Measurements from ENCODE around the gene MSL2. TPM values are rescaled to one million over a fixed set of nuclear protein-coding genes. Genes with fewer than 3 reads are reported as not detected.
A peak's percentile ranks its signal among the peaks of the same experiment; 100 is the strongest.
"Not testable (repeated sequence)": the region's sequence is repeated elsewhere in the genome, so short reads cannot be mapped to it uniquely, and the experiment has no call there.

Gene MSL2, protein sequence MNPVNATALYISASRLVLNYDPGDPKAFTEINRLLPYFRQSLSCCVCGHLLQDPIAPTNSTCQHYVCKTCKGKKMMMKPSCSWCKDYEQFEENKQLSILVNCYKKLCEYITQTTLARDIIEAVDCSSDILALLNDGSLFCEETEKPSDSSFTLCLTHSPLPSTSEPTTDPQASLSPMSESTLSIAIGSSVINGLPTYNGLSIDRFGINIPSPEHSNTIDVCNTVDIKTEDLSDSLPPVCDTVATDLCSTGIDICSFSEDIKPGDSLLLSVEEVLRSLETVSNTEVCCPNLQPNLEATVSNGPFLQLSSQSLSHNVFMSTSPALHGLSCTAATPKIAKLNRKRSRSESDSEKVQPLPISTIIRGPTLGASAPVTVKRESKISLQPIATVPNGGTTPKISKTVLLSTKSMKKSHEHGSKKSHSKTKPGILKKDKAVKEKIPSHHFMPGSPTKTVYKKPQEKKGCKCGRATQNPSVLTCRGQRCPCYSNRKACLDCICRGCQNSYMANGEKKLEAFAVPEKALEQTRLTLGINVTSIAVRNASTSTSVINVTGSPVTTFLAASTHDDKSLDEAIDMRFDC
- total RNA-seq: 37.9 and 39.5 TPM in 2 replicates

DNA sequence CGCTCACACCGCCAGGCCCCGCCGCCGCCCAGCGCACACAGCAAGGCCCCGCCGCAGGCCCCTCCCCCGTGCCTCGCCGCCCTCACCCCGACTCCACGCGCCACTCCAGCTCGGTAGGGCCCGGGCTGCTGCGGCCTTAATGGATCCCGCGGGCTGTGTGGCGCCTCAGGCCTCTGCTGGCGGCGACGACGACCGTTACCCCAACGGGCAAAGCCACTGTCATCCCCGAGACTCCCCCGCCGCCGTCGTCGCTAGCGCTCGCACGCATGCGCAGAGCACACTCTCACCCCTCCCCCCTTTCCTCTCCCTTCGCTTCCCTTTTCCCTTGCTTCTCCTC, at the start of gene MSL2:
MSL2 (minus strand) TSS at position 272 of the 337 bp plus-strand sequence. CDS start 1,222 bp downstream, outside the sequence.
- peaks cover 7% of the 10 kb centered on the region for H3K27me3 Mint-ChIP-seq
- no peaks in the 10 kb centered on the region for H3K9me3 Mint-ChIP-seq
- peak within 1 kb of the TSS; percentile 96 for H3K27ac Mint-ChIP-seq
- peaks cover 48% of the 10 kb centered on the region for H3K4me1 Mint-ChIP-seq
- peak within 1 kb of the TSS; percentile 98 for H3K4me3 Mint-ChIP-seq
- intact Hi-C loops (cut with micrococcal nuclease): loop anchor here (1.0 to 10.0 kb wide), 10 partner anchors 25 to 1871 kb away; partner anchors contain the start of genes CEP63, NCK1, PCCB and SLC35G2
- H3K36me3 Mint-ChIP-seq (ENCODE audit: low read depth): peaks cover 35% of the 10 kb centered on the region
- no peak for DNase-seq

DNA sequence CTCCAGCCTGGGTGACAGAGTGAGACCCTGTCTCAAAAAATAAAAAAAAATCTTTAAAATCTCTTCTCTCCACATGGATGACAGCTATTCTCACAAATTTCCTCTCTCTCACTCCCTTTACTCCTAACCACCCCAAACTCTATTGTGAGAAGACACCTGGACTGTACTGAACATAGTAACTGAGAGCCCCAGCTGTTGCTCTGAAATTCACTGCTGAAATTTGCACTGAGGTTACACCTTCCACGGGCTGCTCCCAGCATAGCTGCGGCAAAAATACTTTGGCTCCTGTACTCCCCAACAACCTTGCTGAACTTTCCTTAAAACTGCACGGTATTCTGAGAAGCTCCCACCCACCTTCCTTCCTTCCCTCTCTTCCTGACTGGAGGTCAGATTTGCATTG, 49.6 kb upstream of the MSL2 start:
- no peak overlapping the region for H3K27ac Mint-ChIP-seq
- DNase-seq: no peak
- H3K36me3 Mint-ChIP-seq (ENCODE audit: low read depth): no peaks in the 10 kb centered on the region
- intact Hi-C loops (cut with micrococcal nuclease): no loop called here
- H3K4me3 Mint-ChIP-seq: no peak overlapping the region
- H3K9me3 Mint-ChIP-seq: no peaks in the 10 kb centered on the region
- H3K27me3 Mint-ChIP-seq: peaks cover 12% of the 10 kb centered on the region
- peaks cover 4% of the 10 kb centered on the region for H3K4me1 Mint-ChIP-seq

DNA sequence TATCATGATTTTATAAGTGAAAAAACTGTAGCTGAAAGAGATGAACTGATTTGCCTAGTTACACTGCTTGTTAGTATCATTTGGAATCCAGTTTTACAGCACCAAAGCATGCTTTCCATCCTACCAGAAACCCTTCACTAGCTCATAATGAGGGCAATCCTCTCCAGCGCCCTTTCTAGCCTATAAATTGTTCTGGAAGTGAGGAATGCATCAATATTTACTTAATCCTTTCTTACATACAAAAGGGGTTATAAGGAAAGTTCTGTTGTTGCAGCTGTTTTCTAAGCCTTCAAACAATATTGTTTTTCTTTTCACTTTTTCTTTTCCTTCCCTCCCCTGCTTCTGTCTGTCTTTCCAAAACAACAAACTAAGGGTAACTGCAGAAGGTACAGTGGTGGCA, 43.0 kb upstream of the MSL2 start:
- Mint-ChIP-seq H3K27ac (no peak overlapping the region), H3K27me3 (peaks cover 17% of the 10 kb centered on the region), H3K36me3 (ENCODE audit: low read depth) (no peaks in the 10 kb centered on the region), H3K4me1 (no peaks in the 10 kb centered on the region), H3K9me3 (no peaks in the 10 kb centered on the region), H3K4me3 (no peak overlapping the region)
- DNase-seq: no peak
- intact Hi-C loops (cut with micrococcal nuclease): no loop called here

DNA sequence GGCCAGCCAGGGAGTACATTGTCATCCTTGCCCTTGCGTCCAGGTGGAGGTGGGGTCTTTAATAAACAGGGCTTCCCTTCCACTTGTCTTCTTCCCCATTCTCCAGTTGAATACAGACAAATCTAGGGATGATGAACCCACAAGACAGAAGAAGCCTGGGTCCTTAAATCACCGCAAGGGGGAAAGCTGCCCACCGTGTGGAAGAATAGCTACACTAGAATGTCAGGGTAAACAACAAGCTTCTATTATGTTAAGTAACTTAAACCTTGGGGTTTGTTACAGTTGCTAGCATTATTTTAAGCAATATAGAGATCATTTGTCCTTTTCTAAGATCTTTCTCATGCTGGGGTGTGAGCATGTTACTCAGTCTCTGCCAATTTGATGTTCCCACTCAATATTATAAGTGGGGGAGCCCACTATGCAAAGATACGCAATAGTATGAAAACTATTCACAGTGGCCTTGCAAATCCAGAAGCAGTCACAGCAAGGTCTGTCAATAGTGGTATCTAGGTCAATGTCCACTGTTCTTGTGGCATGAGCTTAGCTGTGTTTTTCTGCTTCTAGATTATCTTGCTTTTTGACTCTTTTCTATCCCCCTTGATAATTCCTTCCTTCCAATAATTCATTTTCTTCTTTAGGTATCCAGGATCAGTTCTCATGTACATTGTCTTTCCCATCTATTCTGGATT, 42.0 kb upstream of the MSL2 start:
- intact Hi-C loops (cut with micrococcal nuclease): no loop called here
- Mint-ChIP-seq H3K9me3 (no peaks in the 10 kb centered on the region), H3K36me3 (ENCODE audit: low read depth) (no peaks in the 10 kb centered on the region), H3K4me3 (no peak overlapping the region), H3K27me3 (peaks cover 16% of the 10 kb centered on the region), H3K4me1 (no peaks in the 10 kb centered on the region), H3K27ac (no peak overlapping the region)
- DNase-seq: no peak

DNA sequence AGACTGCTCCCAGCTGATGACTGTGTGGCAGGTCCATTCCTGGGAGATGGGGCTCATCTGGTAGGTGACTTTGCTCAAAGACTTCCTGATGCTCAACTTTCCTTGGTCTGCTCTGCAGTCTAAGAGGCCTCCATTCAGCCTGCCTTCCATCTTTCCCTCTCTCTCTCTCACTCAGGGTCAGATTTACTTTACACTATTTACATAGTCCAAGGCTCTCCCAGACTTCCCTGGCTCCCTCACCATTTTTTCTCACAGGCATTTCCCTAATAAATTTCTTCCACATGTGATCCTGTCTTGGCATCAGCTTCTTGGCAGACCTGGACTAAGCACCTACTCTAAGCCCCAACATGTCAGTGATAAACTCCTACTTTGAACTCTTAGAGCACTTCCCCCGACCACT, 41.0 kb upstream of the MSL2 start:
- Mint-ChIP-seq H3K4me1 (no peaks in the 10 kb centered on the region), H3K36me3 (ENCODE audit: low read depth) (no peaks in the 10 kb centered on the region), H3K4me3 (no peak overlapping the region), H3K27ac (no peak overlapping the region), H3K9me3 (no peaks in the 10 kb centered on the region), H3K27me3 (peaks cover 16% of the 10 kb centered on the region)
- intact Hi-C loops (cut with micrococcal nuclease): no loop called here
- DNase-seq: no peak

DNA sequence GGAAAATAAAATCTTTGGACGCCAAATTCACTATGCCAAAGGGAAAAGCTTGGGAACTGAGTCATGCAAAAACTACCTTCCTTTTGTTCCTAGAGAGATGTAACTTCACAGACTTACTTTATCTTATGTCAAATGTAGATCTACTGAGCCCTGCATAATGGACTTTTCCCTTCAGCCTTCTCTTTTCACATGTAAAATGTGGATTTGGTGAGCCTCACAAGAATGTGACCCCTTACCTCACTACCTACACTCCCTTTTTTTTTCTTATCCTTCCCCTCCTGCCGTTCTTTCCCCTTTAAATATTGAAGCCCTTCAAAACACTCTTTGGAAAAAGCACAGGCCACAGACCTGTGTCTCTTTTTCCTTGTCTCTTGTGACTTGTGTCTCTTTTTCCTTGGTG, 40.0 kb upstream of the MSL2 start:
- H3K27ac Mint-ChIP-seq: no peak overlapping the region

DNA sequence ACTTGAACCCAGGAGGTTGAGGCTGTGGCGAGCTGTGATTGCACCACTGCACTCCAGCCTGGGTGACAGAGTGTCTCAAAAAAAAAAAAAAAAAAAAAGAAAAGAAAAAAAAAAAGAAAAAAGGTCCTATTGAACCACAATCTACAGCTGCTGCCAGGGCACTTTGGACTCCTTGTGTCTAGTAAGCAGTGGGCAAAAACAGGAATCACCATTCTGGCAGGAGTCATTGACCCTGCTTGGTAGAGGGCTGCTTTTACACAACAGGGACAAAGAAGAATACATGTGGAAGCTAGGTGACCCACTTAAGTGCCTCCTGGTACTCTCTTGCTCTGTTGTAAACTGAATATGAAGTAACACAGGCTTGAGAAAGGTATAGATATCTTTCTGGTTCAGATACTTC, 39.4 kb upstream of the MSL2 start:
- intact Hi-C loops (cut with micrococcal nuclease): no loop called here
- no peak for DNase-seq
- no peak overlapping the region for H3K27ac Mint-ChIP-seq
- no peaks in the 10 kb centered on the region for H3K36me3 Mint-ChIP-seq (ENCODE audit: low read depth)
- H3K4me1 Mint-ChIP-seq: no peaks in the 10 kb centered on the region
- no peaks in the 10 kb centered on the region for H3K9me3 Mint-ChIP-seq
- no peak overlapping the region for H3K4me3 Mint-ChIP-seq
- H3K27me3 Mint-ChIP-seq: peaks cover 8% of the 10 kb centered on the region

More for the DNA sequence above, 40.0 kb upstream of the MSL2 start:
- no peak for DNase-seq
- intact Hi-C loops (cut with micrococcal nuclease): no loop called here
- Mint-ChIP-seq H3K36me3 (ENCODE audit: low read depth) (no peaks in the 10 kb centered on the region), H3K4me1 (no peaks in the 10 kb centered on the region), H3K27me3 (peaks cover 11% of the 10 kb centered on the region), H3K4me3 (no peak overlapping the region), H3K9me3 (no peaks in the 10 kb centered on the region)

DNA sequence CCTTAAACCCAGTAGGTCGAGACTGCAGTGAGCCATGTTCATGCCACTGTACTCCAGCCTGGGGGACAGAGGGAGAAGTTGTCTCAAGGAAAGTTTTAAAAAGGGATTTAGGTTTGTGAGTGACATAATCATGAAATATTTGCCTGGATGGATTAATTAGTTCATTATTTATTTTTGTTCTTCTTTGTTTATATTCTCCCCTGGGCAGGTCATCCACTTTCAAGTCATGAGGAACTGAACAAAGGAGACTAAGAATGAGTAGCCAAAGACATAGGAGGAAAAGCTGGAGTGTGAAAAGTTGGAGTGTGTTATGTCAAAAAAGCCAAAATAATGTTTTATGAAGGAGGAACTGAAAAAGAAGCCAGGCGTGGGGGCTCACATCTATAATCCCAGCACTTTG, 36.3 kb upstream of the MSL2 start:
- Mint-ChIP-seq H3K36me3 (ENCODE audit: low read depth) (no peaks in the 10 kb centered on the region), H3K4me3 (no peak overlapping the region), H3K4me1 (no peaks in the 10 kb centered on the region)

DNA sequence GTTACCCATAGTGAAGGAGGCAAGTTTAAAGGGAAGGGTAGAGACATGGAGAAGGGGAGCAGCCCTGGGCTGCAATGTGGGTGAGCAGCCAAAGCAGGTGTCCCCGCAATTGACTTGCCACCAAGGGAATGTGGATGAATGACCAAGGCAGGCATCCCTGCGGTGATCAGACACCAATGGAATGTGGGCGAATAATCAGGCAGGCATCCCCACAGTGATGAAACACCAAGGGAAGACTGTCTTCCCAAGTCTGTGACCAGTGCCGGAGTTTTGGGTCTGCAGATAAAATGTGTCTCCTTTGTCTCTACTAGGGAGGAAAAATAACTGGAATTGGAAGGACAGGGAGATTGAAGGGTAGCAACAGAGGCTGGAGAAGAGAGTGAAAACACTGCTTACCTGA, 26.6 kb upstream of the MSL2 start:
- H3K27ac Mint-ChIP-seq; intact Hi-C loops (cut with micrococcal nuclease); H3K36me3 Mint-ChIP-seq (ENCODE audit: low read depth); H3K4me1 Mint-ChIP-seq; H3K9me3 Mint-ChIP-seq; H3K4me3 Mint-ChIP-seq; DNase-seq: not testable (repeated sequence)
- peaks cover 10% of the 10 kb centered on the region for H3K27me3 Mint-ChIP-seq

More for the DNA sequence above, 36.3 kb upstream of the MSL2 start:
- Mint-ChIP-seq H3K9me3 (no peaks in the 10 kb centered on the region), H3K27ac (no peak overlapping the region), H3K27me3 (peaks cover 6% of the 10 kb centered on the region)
- intact Hi-C loops (cut with micrococcal nuclease): no loop called here
- no peak for DNase-seq

DNA sequence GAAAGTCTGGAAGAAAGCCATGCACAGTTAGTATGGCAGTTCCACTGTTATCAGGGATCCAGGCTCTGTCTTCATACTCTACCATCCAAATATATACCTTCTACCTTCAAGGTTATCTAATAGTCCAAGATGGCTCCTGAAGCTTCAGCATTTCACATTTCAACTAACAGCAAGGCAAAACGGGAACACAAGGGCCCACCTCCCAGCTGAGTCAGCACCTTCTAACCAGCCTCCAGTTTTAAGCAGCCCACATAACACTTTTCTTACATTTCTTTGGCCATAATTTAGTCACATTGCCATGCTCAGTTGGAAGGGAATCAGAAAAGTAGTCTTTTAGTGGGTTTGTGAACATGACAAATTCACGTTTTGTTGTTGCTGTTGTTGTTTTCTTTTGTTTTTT, 15.4 kb upstream of the MSL2 start:
- Mint-ChIP-seq H3K4me1 (no peaks in the 10 kb centered on the region), H3K4me3 (no peak overlapping the region), H3K36me3 (ENCODE audit: low read depth) (no peaks in the 10 kb centered on the region), H3K27me3 (peaks cover 35% of the 10 kb centered on the region), H3K27ac (no peak overlapping the region), H3K9me3 (no peaks in the 10 kb centered on the region)
- DNase-seq: no peak
- intact Hi-C loops (cut with micrococcal nuclease): no loop called here

DNA sequence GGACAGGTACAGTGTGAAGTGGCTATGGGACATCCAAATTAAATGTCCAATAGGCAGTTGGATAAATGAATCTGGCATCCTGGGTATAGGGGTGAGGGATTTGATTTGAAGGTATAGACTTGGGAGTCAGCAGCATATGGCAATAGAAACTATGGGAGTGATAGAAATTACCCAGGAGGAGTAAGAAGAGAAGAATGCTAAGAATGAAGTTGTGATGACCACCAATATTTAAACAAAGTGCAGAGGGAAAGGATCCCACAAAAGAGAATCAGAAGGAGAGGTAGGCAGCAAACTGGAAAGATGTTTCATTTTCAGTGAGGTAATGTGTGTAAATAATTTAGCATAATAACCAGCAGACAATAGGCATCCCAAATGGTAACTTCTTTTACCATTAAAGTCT, 13.8 kb upstream of the MSL2 start:
- H3K4me3 Mint-ChIP-seq: no peak overlapping the region
- intact Hi-C loops (cut with micrococcal nuclease): no loop called here
- no peaks in the 10 kb centered on the region for H3K4me1 Mint-ChIP-seq
- no peaks in the 10 kb centered on the region for H3K9me3 Mint-ChIP-seq
- no peaks in the 10 kb centered on the region for H3K36me3 Mint-ChIP-seq (ENCODE audit: low read depth)
- H3K27ac Mint-ChIP-seq: no peak overlapping the region
- no peak for DNase-seq
- peaks cover 47% of the 10 kb centered on the region for H3K27me3 Mint-ChIP-seq

DNA sequence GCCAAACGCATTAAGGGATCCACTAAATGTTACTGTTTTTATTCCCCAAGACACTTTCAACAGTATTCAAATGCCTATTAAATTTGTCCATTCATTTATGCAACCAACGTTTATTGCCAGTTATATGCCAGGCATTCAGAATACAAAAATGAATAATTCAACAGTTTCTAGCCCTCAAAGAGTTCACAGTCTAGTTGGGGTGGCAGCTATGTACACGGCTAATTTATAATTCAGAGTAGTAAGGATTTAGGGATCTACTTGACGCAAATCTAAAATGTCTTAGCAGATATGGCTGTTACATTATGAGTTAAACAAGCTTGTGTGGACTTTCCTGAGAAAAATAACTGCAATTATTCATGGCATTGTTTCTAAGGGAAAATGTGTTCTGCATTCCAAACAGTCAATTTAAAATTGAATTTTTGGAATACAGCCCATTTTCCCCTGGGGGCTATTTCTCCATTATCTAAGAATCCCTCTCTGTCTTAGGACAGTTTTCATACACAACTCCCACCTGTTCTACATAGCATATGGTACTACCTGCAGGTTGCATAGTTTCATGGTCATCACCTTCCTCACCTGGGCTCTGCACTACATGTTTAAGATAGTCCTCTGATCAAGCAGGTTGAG, 11.5 kb upstream of the MSL2 start:
- Mint-ChIP-seq H3K27me3 (peaks cover 42% of the 10 kb centered on the region), H3K9me3 (no peaks in the 10 kb centered on the region), H3K36me3 (ENCODE audit: low read depth) (no peaks in the 10 kb centered on the region), H3K4me1 (no peaks in the 10 kb centered on the region), H3K27ac (no peak overlapping the region), H3K4me3 (no peak overlapping the region)
- no peak for DNase-seq
- intact Hi-C loops (cut with micrococcal nuclease): no loop called here

DNA sequence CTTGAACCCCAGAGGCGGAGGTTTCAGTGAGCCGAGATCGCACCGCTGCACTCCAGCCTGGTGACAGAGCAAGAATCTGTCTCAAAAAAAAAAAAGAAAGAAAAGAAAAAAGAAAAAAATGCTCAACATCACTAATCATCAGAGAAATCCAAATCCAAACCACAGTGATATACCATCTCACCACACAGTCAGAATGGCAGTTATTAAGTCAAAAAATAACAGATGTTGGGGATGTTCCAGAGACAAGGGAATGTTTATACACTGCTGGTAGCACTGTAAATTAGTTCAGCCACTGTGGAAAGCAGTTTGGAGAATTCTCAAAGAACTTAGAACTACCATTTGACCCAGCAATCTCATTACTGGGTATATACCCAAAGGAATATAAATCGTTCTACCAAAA, 3.1 kb upstream of the MSL2 start:
- DNase-seq, H3K27ac Mint-ChIP-seq, H3K4me3 Mint-ChIP-seq, H3K9me3 Mint-ChIP-seq: not testable (repeated sequence)
- H3K27me3 Mint-ChIP-seq: peaks cover 11% of the 10 kb centered on the region
- H3K4me1 Mint-ChIP-seq: peaks cover 21% of the 10 kb centered on the region
- peaks cover 14% of the 10 kb centered on the region for H3K36me3 Mint-ChIP-seq (ENCODE audit: low read depth)
- intact Hi-C loops (cut with micrococcal nuclease): loop anchor here (5.0 to 10.0 kb wide), 2 partner anchors 726 to 1868 kb away; no protein-coding TSS in a partner anchor
